GM18951 (cell line): ENCODE results near the gene DCLRE1B.

Experiments
- POLR2A ChIP-seq: IDR thresholded peaks from 4 replicates; pipeline ENCODE4 v1.6.1; 2011; ENCODE audit warnings: mild to moderate bottlenecking; ENCODE audit not compliant: insufficient read length, insufficient read depth; ENCODE audit errors: extremely low read depth
- in situ Hi-C: fragments of 300-500 bp; cut with MboI; formaldehyde crosslinking; loops from one replicate; pipeline ENCODE4 v1.12.0; 2022; ENCODE audit warnings: low sequenced_read_pairs, mixed read lengths, inconsistent platforms; ENCODE audit not compliant: unreplicated experiment

The DCLRE1B gene

DNA sequence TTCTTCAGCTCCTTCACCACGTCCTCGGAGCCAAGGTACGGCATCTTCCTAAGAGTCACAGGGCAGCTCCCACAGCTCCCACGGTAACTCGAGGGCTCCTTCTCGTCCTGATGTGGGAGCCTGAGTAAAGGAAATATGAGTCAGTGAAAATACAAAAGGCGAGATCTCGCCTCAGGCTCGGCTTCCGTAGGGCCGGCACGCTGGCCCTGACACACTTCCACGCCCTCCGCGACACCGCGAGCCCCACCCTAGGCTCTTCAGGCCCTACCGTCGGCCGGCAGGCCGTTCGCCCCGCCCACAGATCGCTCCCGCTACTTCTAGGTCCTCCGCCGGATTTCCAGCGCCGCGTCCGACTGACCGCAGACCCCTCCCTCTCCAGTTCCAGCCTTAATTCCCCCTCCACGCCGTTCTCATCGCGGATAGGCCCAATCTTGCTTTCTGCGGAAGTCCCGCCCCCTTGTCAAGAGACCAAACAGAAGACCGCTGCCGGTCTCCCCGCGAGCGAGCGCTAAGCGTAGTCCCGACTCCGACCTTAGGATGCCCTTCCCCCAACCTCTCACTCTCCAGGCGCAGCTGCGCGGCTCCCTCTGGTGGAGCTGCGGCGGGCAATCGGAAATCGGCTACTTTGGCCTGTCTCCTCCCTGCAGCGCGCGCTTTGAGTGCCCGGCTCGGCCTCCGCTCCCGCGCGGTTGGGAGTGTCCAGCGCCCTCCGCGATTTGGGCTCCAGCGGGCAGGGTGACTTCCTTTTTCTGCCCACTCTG is at the start of gene DCLRE1B, which contains the start of gene AP4B1:
DCLRE1B (plus strand) TSS at position 653 of the 761 bp plus-strand sequence. CDS start 261 bp downstream, outside the sequence.
AP4B1 (minus strand) TSS at position 126 of the 761 bp plus-strand sequence; CDS start at position 44, 82 bp downstream.
- in situ Hi-C loops = loop anchor here (10.0 kb wide), 1 partner anchor 70 kb away; no protein-coding TSS in a partner anchor
- peak; percentile 80 for TF ChIP-seq POLR2A

DNA sequence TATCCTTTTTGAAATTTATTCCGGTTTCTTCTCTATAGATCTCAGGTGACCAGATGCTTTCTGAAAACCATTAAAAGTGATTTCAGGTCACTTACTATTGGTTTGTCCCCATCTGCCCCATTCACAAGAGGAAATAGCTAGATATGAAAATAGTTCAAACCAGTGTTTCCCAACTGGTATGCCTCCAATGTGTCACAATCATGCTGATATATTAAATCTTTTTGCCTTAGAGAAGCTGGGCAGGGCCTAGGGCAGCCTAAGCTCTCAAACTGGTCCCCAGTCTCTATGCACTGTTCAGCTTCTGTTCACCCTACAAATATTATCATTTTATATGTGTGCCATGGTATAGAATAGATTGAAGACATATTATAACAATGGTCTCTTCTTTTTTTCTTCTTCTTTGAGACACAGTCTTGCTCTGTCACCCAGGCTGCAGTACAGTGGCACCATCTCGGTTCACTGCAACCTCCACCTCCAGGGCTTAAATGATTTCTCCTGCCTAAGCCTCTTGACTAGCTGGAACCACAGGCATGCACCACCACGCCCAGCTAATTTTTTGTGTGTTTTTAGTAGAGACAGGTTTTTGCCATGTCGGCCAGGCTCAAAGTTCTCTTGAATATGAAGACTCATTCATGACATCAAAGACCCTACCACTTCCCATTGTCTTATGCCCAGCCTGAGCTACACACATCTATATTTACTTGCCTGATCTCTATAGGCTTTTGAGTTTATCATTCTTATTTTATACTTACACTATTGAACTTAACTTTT is 49.3 kb upstream of the DCLRE1B start:
- in situ Hi-C loops = no loop called here
- TF ChIP-seq POLR2A = no peak

DNA sequence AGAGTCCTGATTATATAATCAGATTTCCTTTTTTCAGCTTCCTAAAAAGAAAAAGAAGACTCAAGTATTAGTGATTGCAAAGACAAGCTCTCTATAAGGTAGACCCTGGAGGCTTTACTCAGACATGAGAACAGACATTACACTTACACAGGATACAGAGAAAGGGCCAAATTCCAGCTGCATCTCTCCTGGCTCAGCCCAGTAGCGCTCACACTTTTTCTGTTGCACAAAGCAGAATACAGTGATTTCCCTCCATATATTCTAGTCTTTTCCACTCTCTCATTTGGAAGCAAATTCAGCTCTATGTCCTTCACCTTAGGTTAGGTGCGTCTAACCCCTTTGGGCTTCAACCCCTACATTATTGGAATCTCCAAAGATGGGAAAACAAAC is 48.7 kb upstream of the DCLRE1B start:
- in situ Hi-C loops = no loop called here
- TF ChIP-seq POLR2A = no peak

DNA sequence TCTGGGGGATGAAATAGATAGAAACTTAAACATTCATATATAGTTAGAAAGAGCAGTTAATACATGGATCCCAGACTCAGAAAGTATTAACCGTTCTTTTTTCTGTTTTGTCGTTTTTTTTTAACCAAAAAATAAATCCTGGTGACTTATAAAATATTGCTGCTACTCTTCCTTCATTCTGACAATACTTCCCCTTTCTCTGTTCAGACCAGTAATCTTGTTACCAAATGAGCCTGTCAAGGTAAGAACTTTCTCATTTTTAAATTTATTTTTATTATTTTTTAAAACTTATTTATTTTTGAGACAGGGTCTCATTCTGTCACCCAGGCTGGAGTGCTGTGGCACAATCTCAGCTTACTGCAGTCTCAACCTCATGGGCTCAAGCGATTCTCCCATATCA is 47.4 kb upstream of the DCLRE1B start:
- TF ChIP-seq POLR2A = no peak
- in situ Hi-C loops = no loop called here

DNA sequence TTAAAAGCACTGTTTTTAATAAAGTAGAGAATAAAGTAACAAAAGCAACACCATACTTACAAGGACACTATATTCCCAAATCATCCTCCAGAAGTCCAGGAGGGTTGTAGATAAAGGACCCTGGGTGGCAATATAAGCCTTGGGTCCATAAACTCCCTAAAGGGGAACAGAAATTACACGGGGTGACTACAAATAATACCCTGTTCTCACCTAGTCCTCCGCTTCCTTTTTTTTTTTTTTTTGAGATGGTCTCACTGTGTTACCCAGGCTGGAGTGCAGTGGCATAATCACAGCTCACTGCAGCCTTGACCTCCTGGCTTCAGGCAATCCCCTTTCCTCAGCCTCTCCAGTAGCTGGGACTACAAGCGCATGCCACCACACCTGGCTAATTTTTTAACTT is 46.7 kb upstream of the DCLRE1B start:
- in situ Hi-C loops = no loop called here
- TF ChIP-seq POLR2A = no peak

DNA sequence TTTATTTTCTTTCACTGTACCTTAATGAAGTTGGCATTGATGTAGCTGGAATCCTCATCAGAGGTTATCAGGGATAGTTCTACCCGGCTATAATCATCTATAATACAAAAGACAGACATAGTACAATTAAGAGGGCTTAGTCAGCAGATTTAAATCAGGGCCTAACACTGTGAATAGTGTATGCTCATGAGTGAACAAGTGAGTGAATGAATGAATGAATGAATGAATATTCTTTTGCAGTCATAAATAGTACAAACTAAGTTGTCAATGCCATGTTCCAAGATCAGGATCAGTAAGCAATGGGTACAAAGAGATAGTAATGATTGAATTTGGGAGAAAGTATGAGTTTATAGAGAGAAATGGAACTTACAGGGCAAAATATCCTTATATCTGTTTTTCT is 46.1 kb upstream of the DCLRE1B start:
- TF ChIP-seq POLR2A = no peak
- in situ Hi-C loops = no loop called here

DNA sequence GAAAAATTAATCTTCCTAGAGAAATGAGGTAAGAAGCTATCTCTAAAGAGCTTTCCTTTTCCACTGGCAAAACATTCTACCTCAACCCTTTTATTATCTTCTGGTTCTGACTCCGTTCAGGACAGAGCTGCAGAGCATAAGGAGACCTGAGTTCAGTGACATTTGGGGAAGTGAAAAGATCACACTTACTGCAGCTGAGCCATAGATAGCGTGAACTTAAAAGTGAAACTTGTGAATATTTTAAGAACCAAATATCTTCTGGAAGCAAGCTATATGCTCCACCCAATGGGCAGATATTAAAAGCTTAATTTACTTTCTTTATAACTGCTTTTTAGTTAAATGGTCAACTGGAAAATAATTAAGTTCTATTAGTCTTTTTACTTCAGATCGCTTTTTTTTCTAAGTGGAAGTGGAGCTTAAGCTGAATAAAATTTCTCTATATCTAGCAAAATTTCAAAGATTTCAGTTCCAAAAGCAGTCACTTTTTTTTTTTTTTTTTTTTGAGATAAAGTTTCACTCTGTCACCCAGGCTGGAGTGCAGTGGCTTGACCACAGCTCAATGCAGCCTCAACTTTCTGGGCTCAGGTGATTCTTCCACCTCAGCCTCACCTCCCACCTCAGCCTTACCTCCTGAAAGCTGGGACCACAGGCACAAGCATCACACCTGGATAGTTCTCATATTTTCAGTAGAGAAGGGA is 45.5 kb upstream of the DCLRE1B start:
- no peak for TF ChIP-seq POLR2A
- in situ Hi-C loops = no loop called here

DNA sequence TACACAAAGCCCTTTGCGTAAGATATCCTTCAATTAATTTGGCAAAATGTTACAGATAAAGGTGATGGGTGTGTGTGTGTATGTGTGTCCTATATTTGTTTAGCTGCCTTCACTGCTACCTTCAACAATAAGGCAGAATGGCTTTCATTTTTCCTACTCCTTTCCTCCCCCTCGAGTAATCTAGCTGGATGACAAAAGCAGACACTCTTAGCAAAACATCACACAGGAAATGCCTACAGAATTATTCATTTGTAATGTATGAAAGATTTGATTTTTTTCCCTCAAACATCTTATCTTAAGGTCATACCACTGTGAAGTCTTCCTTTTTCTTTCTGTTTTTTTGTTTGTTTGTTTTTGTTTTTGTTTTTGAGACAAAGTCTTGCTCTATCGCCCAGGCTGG is 44.2 kb upstream of the DCLRE1B start:
- TF ChIP-seq POLR2A = no peak
- in situ Hi-C loops = no loop called here

DNA sequence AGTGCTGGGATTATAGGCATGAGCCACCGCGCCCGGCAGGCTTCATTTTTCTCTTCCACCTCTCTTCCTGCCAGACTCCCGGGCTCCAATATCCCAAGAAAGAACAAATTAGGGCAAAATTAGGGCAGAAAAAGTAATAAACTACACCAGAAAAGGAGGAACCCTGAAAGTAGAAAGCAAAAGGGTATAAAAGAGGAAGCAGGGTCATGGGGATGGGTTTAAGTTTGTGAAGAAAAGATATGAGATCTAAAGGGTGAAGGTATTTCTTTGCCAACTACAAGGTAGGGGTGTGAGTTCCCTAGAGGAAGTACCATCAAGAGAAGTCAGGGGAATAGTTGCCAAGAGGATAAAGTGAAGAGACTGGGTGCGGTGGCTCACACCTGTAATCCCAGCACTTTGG is 43.5 kb upstream of the DCLRE1B start:
- in situ Hi-C loops = no loop called here
- no peak for TF ChIP-seq POLR2A

DNA sequence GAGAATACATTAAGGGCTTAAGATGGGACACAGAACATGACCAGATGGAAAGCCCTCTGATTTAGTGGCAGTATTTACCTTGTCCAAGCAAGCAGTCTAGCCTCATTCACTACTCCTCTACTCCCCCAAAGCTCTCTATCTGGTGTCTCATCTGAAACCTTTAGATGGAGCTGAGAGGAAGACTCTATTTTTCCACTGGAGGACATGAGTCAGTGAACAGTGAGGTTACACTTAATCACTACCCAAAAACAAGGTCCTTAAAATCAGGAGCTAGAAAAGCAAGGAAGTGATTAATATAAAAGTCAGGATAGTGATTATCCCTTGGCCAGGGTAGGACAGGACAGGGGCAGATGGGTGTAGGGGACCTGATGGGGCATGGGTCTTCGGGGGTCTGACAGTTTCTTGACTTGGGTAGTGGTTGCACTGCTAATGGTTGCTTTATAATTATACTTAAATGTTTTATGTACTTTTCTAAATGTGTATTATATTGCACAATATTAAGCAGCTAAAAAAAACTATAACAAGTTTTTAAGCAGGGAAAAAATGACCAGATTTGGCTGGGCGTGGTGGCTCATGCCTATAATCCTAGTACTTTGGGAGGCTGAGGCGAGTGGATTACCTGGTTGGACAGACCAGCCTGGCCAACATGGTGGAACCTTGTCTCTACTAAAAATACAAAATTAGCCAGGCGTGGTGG is 36.6 kb upstream of the DCLRE1B start:
- in situ Hi-C loops = no loop called here
- TF ChIP-seq POLR2A = no peak

DNA sequence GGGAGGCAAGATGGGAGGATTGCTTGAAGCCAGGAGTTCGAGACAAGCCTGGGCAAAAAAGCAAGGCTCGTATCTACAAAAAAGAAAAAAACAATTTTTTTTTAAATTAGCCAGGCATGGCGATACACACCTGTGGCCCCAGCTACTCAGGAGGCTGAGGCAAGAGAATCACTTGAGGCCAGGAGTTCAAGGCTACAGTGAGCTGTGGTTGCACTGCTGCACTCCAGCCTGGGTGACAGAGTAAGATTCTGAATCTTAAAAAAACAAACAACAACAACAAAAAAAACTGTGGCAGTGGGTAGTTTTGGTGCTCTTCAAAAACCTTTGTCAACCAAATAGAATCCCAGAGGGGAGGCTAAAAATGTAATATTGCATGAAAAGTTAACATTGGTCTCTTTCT is 34.3 kb upstream of the DCLRE1B start:
- in situ Hi-C loops = no loop called here
- no peak for TF ChIP-seq POLR2A

DNA sequence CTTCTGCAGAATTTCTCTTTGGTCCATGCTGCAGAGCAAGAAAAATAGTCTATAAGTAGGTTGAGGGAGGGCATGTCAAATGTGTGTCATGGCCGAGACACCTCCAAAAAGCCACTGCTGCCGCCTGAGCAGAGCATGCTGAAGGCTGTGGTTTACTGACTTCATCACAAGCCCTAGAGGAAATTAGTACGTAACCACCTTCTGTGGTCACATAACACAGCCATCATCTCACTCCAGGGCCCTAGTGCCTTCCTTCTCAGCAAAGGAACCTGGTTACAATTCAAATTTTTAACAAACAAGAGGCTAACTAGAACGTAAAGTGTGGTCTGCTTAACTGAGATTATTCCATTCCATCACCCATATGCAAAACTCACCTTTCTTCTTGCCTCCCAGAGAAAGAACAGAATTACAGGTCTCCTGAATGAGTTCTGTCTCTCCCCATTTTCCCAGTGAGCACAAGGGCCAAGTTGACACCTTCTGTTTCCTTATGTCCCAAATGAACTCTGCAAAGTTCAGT is 33.5 kb upstream of the DCLRE1B start, which contains the start of gene PTPN22:
PTPN22 (minus strand) TSS at position 116 of the 517 bp plus-strand sequence.
- peak; percentile 81 for TF ChIP-seq POLR2A
- in situ Hi-C loops = no loop called here

DNA sequence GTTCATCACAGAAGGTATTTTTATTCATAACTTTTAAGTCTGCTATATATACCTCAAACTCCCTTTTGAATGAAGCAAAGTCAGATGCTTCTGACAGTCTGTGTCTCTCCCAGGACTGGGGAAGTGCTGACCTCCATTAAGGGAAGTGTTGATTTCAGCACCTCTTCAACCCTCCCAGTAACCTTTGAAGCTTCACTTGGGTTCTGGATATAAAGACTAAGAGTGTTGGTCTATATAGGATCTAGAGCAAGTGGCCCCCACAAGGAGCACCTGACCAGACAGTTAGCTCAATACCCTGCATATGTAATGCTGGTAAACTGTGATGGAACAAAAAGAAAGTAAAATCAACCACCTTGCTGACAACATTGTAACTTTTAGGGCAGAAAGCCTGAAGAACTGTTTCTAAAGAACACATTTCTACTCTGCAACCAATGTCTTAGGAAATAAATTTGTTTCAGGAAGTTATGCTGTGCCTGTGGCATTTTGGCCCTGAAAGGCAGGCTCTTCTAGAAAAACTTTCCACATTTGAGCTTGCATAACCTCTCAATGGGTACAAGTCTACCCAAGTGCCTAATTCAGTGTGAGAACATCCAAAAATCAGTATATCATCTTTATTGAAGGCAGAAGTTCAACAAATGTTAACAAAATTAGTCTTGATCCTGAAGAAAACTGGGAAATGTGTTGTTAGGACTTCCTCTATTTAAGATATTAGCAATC is 32.7 kb upstream of the DCLRE1B start:
- in situ Hi-C loops = no loop called here

More for the DNA sequence above, 32.7 kb upstream of the DCLRE1B start:
- no peak for TF ChIP-seq POLR2A
